ENCODE results near the gene GRK3. TPM values are rescaled to one million over a fixed set of nuclear protein-coding genes. Genes with fewer than 3 reads are reported as not detected.

GRK3 gene
- total RNA-seq, result 10 to 100 TPM; 34.3 to 36.9 TPM

GRCh38 chr22:25564320-25564978 is at the start of gene GRK3:
GRK3 (plus strand) TSS chr22:25564675; CDS start chr22:25565041, 366 bp downstream.

DNA sequence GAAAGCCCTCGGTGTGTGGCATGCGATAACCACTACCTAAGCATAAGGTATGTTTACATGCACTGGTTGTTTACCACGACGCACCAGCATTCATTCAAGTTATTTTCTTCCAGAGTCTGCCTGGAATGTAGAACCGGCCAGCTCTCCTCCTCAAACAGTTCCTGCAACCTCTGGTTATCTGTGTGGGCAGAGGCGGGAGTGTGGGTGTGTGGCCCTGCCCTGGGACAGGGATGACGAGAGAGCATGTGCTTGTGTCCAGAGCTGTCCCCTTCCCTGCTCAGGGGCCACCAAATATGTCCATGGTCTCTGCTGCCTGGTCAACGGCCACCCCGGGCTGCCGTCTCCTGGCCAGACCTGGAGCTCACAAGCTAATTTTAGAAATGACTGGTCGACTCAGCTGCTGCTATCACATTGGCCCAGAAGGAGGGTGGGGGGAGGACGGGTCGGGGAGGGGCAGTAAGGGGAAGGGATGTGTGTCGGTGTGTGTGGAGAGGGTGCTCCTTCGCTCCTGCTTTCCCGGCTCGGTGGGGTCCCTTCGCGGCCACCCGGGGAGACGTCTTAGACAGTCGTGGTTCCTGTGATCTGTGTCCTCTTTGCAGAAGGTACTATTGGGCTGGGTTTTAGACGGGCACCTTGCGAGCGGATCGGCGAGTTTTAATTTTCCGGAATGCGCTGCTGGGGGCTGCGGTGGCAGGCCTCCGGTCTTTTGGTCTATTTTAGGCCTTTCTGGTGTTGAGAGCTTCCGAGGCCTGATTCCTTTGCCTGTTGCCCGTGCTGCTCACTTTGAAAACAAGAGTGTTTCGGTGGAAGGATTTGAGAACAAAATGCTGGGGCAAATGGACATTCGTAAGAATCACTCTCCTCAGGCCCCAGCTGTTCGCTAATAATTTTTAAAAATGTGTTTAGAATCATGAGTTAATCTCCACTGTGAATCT is 177.5 kb downstream of the GRK3 start, which contains the start of gene MYO18B:
Gene MYO18B, plus strand, starts transcription at position 497 of the 935 bp plus-strand sequence. CDS start 18,905 bp downstream, outside the sequence.

Other genes starting within 250 kb of the GRK3 start
- 1 to 10 TPM in 1 of 2 experiments, under 1 TPM in 1; 0.72 to 1.1 TPM for gene MYO18B, start 177.5 kb downstream of the GRK3 start, total RNA-seq